CD14-positive monocyte (primary cell): Measurements from ENCODE around the gene C2orf76. TPM values are rescaled to one million over a fixed set of nuclear protein-coding genes. Genes with fewer than 3 reads are reported as not detected.

Experiments used
- DNase-seq, 3 donors: peaks; one replicate each; pipeline ENCODE4 v3.0.0-alpha.2; 2011 to 2022
- H2AFZ ChIP-seq: 2 replicates; pipeline ENCODE4 v1.6.0; 2012; ENCODE audit warnings: mild to moderate bottlenecking, low read depth, low read length, inconsistent platforms; ENCODE audit not compliant: insufficient read depth, poor library complexity, severe bottlenecking
- H3K27ac ChIP-seq, 2 donors: 1 replicate in 1 of 2; 2 replicates in 1 of 2; pipeline ENCODE4 v1.5.1; 2012 to 2013; ENCODE audit warnings: low read length in 2 of 2, control low read depth in 1 of 2, inconsistent platforms in 1 of 2, low read depth in 1 of 2, mild to moderate bottlenecking in 1 of 2
- H3K27me3 ChIP-seq, 2 donors: one replicate each; pipeline versions ENCODE4 v1.6.0 to v1.6.1; 2011 to 2013; ENCODE audit warnings: low read length in 2 of 2; ENCODE audit not compliant: control insufficient read depth in 2 of 2, insufficient read depth in 2 of 2
- H3K36me3 ChIP-seq, 2 donors: replicated peaks in 1 of 2; 1 replicate in 1 of 2; 2 replicates in 1 of 2; pipeline versions ENCODE4 v1.5.1 to v1.6.1; 2012 to 2013; ENCODE audit warnings: low read length in 2 of 2, control low read depth in 1 of 2, inconsistent platforms in 1 of 2, mild to moderate bottlenecking in 1 of 2; ENCODE audit not compliant: insufficient read depth in 2 of 2, control insufficient read depth in 1 of 2
- H3K4me1 ChIP-seq, 2 donors: 1 replicate in 1 of 2; 2 replicates in 1 of 2; pipeline versions ENCODE4 v1.5.1 to v1.6.1; 2012 to 2013; ENCODE audit warnings: low read length in 2 of 2, control low read depth in 1 of 2, inconsistent platforms in 1 of 2, mild to moderate bottlenecking in 1 of 2, moderate library complexity in 1 of 2; ENCODE audit not compliant: insufficient read depth in 2 of 2, control insufficient read depth in 1 of 2
- H3K4me2 ChIP-seq: replicated peaks from 2 replicates; pipeline ENCODE3; 2012; ENCODE audit warnings: low read length, moderate library complexity, mild to moderate bottlenecking; ENCODE audit not compliant: poor library complexity, severe bottlenecking; ENCODE audit errors: extremely low read depth
- H3K4me3 ChIP-seq, 3 experiments: fragments of 200-600 bp in 1 of 3; sonication (generic) in 1 of 3; replicated peaks in 1 of 3; 1 replicate in 2 of 3; 2 replicates in 1 of 3; pipeline ENCODE4 v1.5.1; 2011 to 2013; ENCODE audit warnings: low read length in 3 of 3, mild to moderate bottlenecking in 3 of 3, control low read depth in 2 of 3, low read depth in 2 of 3, inconsistent platforms in 1 of 3, moderate library complexity in 1 of 3
- H3K79me2 ChIP-seq: 2 replicates; pipeline ENCODE4 v1.6.0; 2012; ENCODE audit warnings: mild to moderate bottlenecking, control low read depth, inconsistent platforms, low read length, moderate library complexity; ENCODE audit not compliant: insufficient read depth
- H3K9ac ChIP-seq: 2 replicates; pipeline ENCODE4 v1.6.0; 2017; ENCODE audit warnings: low read length, mild to moderate bottlenecking; ENCODE audit not compliant: insufficient read depth, poor library complexity, severe bottlenecking
- H3K9me3 ChIP-seq, 2 donors: replicated peaks in 1 of 2; 1 replicate in 1 of 2; 2 replicates in 1 of 2; pipeline versions ENCODE4 v1.5.1 to v1.6.1; 2012 to 2013; ENCODE audit warnings: low read length in 2 of 2, control low read depth in 1 of 2; ENCODE audit not compliant: control insufficient read depth in 1 of 2, insufficient read depth in 1 of 2
- H4K20me1 ChIP-seq: 2 replicates; pipeline ENCODE4 v1.6.0; 2012; ENCODE audit warnings: mild to moderate bottlenecking, low read length, control low read depth, moderate library complexity; ENCODE audit not compliant: insufficient read depth
- H3K27ac Mint-ChIP-seq, 7 donors: one replicate each; pipeline ENCODE4 v1.8.0; 2020; ENCODE audit warnings: mild to moderate bottlenecking in 7 of 7, mixed read lengths in 7 of 7, moderate library complexity in 6 of 7, inconsistent platforms in 2 of 7
- H3K27me3 Mint-ChIP-seq, 3 donors: one replicate each; pipeline ENCODE4 v1.8.0; 2021 to 2022; ENCODE audit warnings: low read depth in 3 of 3, mild to moderate bottlenecking in 3 of 3, mixed read lengths in 3 of 3, moderate library complexity in 3 of 3, inconsistent platforms in 1 of 3
- H3K36me3 Mint-ChIP-seq, 2 donors: one replicate each; pipeline ENCODE4 v1.8.0; 2020; ENCODE audit warnings: mixed read lengths in 2 of 2, inconsistent platforms in 1 of 2, mild to moderate bottlenecking in 1 of 2
- H3K4me1 Mint-ChIP-seq: one replicate; pipeline ENCODE4 v1.8.0; 2020; ENCODE audit warnings: mild to moderate bottlenecking, mixed read lengths
- H3K4me3 Mint-ChIP-seq, 2 donors: one replicate each; pipeline ENCODE4 v1.8.0; 2020; ENCODE audit warnings: mild to moderate bottlenecking in 2 of 2, mixed read lengths in 2 of 2, moderate library complexity in 1 of 2
- H3K9me3 Mint-ChIP-seq, 7 donors: one replicate each; pipeline ENCODE4 v1.8.0; 2020 to 2022; ENCODE audit warnings: mixed read lengths in 7 of 7, mild to moderate bottlenecking in 6 of 7, moderate library complexity in 6 of 7, inconsistent platforms in 2 of 7
- CTCF ChIP-seq: fragments of 200-600 bp; IDR thresholded peaks from one replicate; pipeline ENCODE4 v1.8.0; 2022; ENCODE audit warnings: antibody characterized with exemption, mild to moderate bottlenecking
- WGBS: methylation state at CpG from one replicate; pipeline ENCODE4 v1.1.5; 2013; ENCODE audit warnings: missing lambda C conversion rate; ENCODE audit not compliant: insufficient coverage; 5-methylcytosine and 5-hydroxymethylcytosine counted together
- intact Hi-C, 2 donors: fragments of 100-400 bp; cut with micrococcal nuclease; formaldehyde crosslinking; loops; one replicate each; pipeline versions ENCODE4 v1.15.0 to v1.15.1; 2023
- polyA plus RNA-seq, 3 donors: library from polyadenylated mRNA; depleted of rRNA in 1 of 3; unstranded in 2 of 3; stranded (reverse) in 1 of 3; fragments of 300-500 nt in 2 of 3; fragments of >200 nt in 1 of 3; fragmentation: Illumina TruSeq in 2 of 3; gene quantifications; 1 replicate in 2 of 3; 2 replicates in 1 of 3; pipeline ENCODE4 v1.2.3, GENCODE V29; 2012 to 2021

The C2orf76 gene
- polyA plus RNA-seq, 3 donors, result 9.7 to 32.5 (median 31.0) TPM

GRCh38 chr2:119349289-119349688 is 17.3 kb downstream of the C2orf76 start:
- H3K36me3 Mint-ChIP-seq, result peaks cover 0 to 4% of the 10 kb centered on the region in 2 donors
- no peaks in the 10 kb centered on the region for H3K36me3 ChIP-seq
- no peaks in the 10 kb centered on the region for H3K27me3 Mint-ChIP-seq
- H3K9ac ChIP-seq, result no peak overlapping the region
- WGBS, result 97% methylated on average over 6 of the region's 6 CpGs
- H3K4me3 ChIP-seq, result no peak overlapping the region
- H3K4me3 Mint-ChIP-seq, result no peak overlapping the region
- H2AFZ ChIP-seq, result no peak overlapping the region
- peak overlapping the region in 1 of 7 donors; percentile 33 for H3K27ac Mint-ChIP-seq
- H3K9me3 Mint-ChIP-seq, result peaks cover 0 to 2% (median 0%) of the 10 kb centered on the region in 7 donors
- H3K27ac ChIP-seq, result no peak overlapping the region
- H4K20me1 ChIP-seq, result no peaks in the 10 kb centered on the region
- no peak overlapping the region for H3K4me2 ChIP-seq
- intact Hi-C loops, result no loop called here
- no peak for DNase-seq
- H3K4me1 Mint-ChIP-seq, result peaks cover 9% of the 10 kb centered on the region
- H3K27me3 ChIP-seq, result no peaks in the 10 kb centered on the region
- no peaks in the 10 kb centered on the region for H3K9me3 ChIP-seq
- H3K4me1 ChIP-seq, result peaks cover 0 to 3% of the 10 kb centered on the region in 2 donors
- H3K79me2 ChIP-seq, result peaks cover 7% of the 10 kb centered on the region
- TF ChIP-seq CTCF, result no peak

- no peak for DNase-seq
- Histone ChIP-seq H2AFZ (no peak overlapping the region), H3K4me1 (peaks cover 15 to 20% of the 10 kb centered on the region in 2 donors), H3K79me2 (no peaks in the 10 kb centered on the region), H3K4me3 (no peak overlapping the region), H3K4me2 (no peak overlapping the region), H3K9ac (no peak overlapping the region), H3K27me3 (no peaks in the 10 kb centered on the region), H3K9me3 (no peaks in the 10 kb centered on the region), H3K36me3 (no peaks in the 10 kb centered on the region), H4K20me1 (no peaks in the 10 kb centered on the region), H3K27ac (no peak overlapping the region)
- no peaks in the 10 kb centered on the region for H3K27me3 Mint-ChIP-seq
- no CpG with 5 or more reads among the region's 2 CpGs for WGBS
- peaks cover 14% of the 10 kb centered on the region for H3K4me1 Mint-ChIP-seq
- no peak overlapping the region for H3K27ac Mint-ChIP-seq
- no peaks in the 10 kb centered on the region for H3K9me3 Mint-ChIP-seq
- H3K36me3 Mint-ChIP-seq, result peaks cover 2% of the 10 kb centered on the region in 2 donors
- intact Hi-C loops, result no loop called here
- TF ChIP-seq CTCF, result no peak
- H3K4me3 Mint-ChIP-seq, result no peak overlapping the region
These were observed 24.9 kb downstream of the C2orf76 start for GRCh38 chr2:119341684-119342083.
